Lower leg skin (tissue), 3 donors: ENCODE results near the gene PGAM2.

Experiments used
- POLR2A ChIP-seq, 2 donors: fragments of 450-650 bp; IDR thresholded peaks; one replicate each; pipeline ENCODE4 v1.6.1; 2016 to 2017; ENCODE audit warnings: antibody characterized with exemption in 2 of 2, mild to moderate bottlenecking in 1 of 2, moderate library complexity in 1 of 2
- TF ChIP-seq, protein P1 (sequence below), 3 donors: fragments of 450-650 bp; IDR thresholded peaks; one replicate each; pipeline ENCODE4 v1.5.1; 2016; ENCODE audit warnings: antibody characterized with exemption in 3 of 3, mild to moderate bottlenecking in 3 of 3, moderate library complexity in 2 of 3

- TF ChIP-seq, protein P1, sequence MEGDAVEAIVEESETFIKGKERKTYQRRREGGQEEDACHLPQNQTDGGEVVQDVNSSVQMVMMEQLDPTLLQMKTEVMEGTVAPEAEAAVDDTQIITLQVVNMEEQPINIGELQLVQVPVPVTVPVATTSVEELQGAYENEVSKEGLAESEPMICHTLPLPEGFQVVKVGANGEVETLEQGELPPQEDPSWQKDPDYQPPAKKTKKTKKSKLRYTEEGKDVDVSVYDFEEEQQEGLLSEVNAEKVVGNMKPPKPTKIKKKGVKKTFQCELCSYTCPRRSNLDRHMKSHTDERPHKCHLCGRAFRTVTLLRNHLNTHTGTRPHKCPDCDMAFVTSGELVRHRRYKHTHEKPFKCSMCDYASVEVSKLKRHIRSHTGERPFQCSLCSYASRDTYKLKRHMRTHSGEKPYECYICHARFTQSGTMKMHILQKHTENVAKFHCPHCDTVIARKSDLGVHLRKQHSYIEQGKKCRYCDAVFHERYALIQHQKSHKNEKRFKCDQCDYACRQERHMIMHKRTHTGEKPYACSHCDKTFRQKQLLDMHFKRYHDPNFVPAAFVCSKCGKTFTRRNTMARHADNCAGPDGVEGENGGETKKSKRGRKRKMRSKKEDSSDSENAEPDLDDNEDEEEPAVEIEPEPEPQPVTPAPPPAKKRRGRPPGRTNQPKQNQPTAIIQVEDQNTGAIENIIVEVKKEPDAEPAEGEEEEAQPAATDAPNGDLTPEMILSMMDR (IDR thresholded peaks at IDR 0.05) = no peak
- no peak for TF ChIP-seq POLR2A (IDR thresholded peaks at IDR 0.05)
These were observed 41.1 kb upstream of the PGAM2 start for GRCh38 chr7:44106311-44107065.
